HG03280 (cell line): Measurements from ENCODE around the gene TFF1.

Source experiments
- ATAC-seq: cut with Tn5 transposase; IDR thresholded peaks from one replicate; pipeline ENCODE4 v1.9.1; 2021; ENCODE audit warnings: mild to moderate bottlenecking, moderate library complexity; ENCODE audit not compliant: unreplicated experiment

The TFF1 gene

GRCh38 chr21:42346866-42347600 lies 19.3 kb downstream of the TFF1 start:
- no peak for ATAC-seq

DNA sequence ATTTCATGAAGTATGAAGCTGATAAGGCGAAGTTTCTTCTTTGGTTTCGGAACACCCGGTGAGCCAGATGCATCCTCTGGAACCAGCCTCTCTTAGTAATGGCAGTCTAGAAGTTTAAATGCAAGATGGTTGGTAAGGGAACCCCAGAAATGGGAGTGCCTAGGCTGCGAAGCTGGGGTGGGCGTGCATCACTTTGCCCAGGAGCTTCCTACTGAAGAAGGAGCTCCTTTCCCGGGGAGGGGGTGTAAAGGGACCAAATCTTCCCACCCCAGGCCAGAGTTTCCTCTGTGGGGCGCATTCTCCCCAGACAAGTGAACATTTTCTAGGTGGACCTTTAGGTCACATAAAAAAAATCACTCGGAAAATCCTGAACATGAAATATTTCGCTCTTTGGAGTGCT lies 19.9 kb downstream of the TFF1 start:
- ATAC-seq = no peak

DNA sequence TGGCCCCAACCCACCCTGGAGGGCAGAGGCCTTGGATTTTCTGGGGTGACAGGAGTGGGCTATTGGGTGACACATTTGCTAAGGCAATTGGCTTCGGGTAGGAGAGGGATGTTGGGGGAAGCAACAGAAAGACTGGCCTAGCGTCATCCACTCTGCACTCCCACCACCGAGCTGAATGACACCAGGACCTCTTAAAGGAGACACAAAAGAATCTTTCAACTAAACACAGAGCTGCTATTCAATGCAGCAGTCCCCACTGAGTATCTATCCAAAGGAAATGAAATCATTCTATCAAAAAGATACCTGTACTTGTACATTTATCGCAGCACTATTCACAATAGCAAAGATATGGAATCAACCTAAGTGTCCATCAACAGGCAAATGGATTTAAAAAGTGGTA lies 21.7 kb downstream of the TFF1 start:
- ATAC-seq = no peak

DNA sequence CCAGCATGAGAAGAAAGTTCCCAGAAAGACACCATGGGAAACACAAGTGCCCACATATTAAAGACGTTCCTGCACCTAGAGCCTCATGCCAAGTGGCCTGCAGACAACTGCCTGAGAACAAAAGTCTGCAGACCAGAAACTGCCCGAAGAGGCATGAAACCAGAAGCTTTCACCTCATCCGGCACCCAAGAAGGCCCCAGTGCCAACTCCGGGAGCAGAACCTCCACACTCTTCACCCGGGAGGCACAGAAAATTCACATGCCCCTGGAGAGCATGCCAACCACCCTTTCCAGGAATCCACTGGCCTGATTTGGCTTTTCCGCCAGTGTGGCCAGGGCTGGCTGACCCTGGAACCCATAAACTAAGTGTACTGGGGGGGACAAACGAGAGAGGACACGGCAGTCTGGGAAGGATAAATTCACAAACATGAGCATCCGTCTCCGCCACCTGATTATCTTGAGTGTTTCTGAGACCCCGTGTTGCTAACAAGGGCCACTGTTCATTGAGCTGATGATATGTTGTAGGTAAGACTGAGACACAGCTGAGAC lies 22.3 kb downstream of the TFF1 start:
- no peak for ATAC-seq

DNA sequence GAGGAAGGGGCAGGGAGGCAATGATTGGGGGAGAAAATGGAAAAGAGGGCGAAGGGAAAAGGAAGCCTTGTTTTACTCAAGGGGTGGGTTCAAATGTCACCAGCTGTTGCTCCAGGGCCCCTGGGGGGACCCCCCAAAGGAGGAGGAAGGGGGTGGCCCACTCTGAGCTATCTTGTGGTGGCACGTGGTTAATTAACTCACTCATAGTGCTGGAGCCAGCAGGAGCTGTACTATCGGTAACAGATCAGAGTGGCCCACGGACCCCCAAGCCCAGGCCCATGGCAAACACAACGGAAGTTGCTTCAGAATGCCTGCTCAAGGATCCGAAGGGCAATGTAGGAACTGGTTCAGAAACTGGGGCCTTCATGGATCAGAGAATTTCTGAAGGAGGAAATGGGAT lies 22.8 kb downstream of the TFF1 start:
- no peak for ATAC-seq

DNA sequence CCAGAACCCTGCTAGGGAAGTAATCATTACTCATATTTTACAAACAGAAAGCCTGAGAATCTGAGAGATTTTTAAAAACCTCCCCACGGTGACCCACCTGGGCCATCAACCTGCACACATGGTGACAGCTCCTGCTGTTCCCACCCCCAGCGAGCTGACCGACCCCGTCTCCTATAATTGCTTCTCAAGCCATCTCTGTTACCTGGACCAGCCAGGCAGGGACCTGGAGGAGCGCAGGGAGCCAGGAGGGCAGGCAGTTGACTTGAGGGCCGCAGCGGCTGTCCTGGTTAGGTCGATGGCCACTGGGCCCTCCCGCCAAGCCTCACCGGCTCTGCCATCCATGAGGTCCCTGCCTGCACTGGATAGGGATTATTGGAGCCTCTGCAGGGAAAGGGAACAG lies 23.2 kb downstream of the TFF1 start:
- no peak for ATAC-seq

DNA sequence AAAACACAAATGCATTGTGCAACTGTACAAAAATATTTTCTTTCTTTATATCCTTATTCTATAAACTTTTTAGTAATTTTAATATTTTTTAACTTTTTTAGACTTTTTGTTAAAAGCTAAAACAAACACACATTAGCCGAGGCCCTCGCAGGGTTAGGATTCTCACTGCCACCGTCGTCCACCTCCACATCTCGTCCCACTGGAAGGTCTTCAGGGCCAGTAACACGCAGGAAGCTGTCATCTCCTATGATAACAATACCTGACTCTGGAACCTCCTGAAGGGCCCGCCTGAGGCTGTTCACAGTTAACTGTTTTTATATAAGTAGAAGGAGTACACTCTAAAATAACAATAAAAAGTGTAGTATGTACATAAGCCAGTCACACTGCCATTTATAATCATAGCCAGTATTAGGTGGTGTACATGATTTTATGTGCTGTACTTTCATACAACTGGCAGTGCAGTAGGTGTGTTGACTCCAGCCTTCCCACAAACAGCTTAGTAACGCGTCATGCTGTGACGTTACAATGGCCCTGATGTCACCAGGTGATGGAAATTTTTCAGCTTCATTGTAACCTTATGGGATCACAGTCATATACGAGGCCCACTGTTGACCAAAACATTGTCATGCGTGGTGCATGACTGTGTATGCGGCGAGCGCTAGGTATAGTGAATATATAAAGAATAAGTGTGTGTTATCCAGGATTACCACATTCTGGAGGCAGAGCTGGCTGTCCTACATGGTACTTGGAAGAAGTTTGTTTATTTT lies 24.4 kb downstream of the TFF1 start:
- no peak for ATAC-seq

DNA sequence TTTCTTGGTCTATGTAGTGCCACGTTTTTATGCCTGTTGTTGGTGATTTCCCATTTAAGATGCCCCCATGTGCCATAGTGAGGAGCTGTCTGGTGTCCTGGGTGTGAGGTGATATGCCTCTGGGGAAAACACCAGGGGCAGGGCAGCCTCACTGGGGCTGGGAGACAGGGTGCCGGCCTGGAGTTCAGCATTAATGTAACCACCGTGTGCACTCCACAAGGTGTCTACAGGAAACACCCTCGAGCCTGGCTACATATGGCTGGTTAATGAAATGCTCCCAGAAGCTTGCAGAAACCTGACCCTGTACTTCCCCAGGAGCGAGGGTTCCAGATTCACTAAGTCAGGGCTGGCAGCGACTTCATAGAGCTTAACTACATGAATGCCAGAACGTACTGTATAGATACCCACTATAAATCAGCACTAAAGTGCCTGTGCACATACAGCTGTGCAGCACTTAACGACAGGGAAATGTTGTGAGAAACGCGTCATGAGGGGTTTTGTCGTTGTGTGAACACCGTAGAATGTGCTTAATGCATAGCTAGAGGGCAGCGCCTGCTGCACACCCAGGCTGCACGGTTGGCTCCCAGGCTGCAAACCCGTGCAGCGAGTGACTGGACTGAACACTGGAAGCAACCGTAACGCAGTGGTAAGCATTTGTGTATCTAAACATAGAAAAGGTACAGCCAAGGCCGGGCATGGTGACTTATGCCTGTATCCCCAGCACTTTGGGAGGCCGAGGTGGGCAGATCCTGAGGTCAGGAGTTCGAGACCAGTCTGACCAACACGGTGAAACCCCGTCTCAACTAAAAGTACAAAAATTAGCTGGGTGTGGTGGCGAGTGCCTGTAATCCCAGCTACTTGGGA lies 25.9 kb downstream of the TFF1 start:
- ATAC-seq = no peak

GRCh38 chr21:42338729-42339715 lies 27.3 kb downstream of the TFF1 start:
- no peak for ATAC-seq

DNA sequence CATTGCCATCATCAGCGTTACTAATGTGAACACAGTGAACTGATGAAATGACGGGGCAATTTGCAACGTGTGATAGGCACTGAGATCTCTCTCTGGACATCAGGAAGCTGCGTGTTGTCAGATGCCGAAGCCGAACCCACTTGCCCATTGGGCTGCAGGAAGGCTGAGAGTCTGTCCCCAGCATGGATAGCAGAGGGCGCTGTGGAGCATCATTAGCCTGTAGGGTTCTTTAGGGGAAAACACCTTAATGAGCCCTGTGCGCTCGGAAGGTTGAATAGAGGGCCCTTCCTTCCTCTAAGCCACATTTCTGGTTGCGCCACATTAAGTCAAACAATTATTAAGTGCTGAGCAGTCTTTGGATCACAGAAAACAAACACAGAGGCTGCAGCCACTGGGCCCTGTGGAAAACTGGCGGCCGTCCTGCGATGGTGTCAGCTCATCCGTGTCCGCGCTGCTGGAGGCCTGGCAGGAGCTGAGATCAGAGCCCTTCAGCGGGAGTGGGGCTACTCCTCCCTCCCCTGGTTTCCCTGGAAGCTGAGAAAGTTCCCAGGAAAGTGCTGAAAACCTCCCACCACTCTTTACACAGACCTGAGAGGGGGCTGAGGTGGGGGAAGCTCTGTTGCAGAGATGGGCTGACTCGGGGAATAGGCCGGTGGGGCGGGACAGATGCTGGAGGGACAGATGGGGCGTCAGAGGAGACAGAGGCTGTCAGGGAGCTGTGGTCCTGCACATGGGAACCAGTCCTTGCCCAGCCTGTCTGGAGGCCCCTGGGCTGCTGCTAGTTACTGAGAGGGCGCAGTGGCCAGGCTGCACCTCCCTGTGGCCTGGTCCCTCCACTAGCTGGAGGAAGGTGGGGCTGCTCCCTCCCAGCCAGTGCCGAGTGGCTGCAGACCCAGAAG lies 28.3 kb downstream of the TFF1 start:
- ATAC-seq = no peak

DNA sequence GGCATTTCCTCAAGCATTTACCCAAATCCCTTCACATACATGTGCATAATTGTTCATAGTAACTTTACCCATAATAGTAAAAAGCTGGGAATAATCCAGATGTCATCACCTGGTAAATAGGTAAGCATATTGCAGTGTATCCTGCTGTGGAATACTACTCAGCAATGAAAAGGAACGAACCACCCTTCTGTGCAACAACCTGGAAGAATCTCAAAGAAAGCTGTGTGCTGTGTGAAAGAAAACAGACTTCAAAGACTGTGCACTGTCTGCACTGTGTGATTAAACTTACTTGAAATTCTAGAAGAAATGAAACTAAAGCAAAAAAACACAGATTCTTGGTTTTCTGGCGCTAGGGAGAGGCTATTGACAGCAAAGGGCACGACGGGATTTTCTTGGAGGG lies 29.1 kb downstream of the TFF1 start:
- ATAC-seq = no peak

DNA sequence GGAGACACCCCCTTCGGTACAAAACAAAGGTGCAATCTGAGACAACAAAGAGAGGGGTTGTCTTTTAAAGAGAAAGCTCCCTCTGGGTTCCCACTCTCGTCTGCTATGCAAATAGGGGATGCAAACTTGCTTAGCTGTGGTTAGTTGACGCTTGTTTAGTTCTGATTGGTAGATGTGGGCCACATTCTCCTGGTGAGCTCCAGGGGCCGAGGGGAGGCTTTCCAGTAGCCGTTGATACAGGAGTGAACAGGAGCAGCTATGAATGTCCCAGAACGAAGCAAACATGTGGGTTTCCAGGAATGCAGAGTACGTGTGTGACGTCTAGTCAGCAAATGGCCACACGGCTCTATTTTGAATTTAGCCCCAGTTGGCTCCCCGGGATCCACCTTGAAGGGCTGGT lies 30.3 kb downstream of the TFF1 start:
- ATAC-seq = no peak

GRCh38 chr21:42332557-42333317 lies 33.6 kb downstream of the TFF1 start:
- no peak for ATAC-seq

DNA sequence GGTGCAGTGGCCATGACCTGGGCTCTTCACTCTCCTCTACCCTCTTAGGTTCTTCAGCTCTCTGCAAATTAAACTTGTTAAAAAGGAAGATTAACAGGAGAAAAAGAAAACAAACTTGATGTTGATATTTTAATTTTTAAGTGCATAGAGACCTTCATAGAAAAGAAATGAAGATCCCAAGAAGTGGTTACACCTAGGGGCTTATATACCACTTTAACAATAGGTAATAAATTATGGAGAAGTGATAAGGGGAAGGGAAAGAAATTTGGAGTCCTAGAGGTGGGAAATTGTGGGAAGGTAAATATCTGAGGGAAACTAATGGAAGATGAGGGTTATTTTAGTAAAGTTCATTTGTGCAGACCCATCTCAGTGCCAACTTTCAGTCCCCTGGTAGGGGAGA lies 34.7 kb downstream of the TFF1 start:
- no peak for ATAC-seq

DNA sequence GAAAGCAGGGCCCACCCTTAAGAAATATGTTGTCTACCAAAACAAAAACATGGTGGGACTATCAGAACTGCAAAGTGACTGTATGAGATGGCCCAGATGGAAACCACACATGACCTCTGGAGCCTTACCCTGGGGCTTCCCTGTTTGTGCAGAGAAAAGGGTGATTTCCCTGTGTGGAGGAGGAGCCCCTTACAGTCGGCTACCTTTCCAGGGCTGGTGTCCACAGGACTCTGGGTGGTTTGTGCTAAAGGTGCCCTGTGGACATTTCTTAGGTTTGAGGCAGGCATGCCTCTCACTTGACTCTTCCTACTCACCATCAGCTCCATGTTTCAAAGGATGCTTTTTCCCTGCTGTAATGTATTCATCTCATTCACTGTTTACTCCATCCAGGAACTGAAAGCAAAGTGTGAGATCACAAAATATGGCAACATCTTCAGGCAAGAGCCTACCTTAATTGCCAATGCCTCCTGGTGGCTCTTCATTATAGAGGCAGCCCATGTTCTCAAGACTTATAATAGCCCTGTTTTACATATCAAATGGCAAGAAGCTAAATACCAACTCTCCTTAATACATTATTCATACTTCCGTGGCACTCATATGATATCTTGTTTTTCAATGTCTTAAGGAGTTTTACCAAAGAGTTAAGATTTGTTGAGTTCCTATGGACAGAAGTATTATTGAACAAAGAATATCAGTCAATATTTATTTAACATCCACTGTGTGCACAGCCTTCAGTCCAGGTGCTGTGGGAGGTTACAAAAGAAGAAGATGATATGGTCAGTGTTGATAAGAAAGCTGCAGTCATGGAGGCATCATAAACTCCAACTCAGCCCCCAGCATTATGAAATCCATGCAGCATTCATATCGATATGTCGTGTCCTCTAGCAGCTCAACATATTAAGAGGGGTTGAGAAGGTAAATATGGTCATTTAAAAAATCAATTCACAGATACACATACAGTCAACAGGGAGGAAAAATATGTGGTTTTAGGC lies 35.7 kb downstream of the TFF1 start:
- no peak for ATAC-seq

DNA sequence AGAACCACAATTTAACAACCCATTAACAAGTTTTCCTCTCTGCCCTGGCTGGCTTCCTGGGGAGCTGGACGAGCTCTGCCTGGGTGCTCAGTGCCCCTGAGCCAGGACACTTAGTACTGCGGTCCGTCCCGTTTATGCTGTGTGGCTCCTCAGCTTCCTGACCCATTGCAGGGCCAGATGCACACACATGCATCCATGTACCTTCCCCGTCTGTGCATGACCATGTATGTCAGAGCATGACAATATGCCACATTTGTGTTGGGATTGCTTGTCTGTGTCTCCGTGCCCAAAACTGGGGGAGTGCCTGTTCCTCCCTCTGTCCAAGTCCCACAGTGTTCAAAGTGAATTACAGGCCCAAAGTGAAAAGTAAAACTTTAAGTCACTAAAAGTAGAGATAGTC lies 41.4 kb downstream of the TFF1 start:
- ATAC-seq = no peak

GRCh38 chr21:42321845-42322244 lies 44.5 kb downstream of the TFF1 start:
- ATAC-seq = no peak
